ENCODE measurements around the gene SLN. TPM values are rescaled to one million over a fixed set of nuclear protein-coding genes. Genes with fewer than 3 reads are reported as not detected.

The SLN gene
- total and polyA plus RNA-seq, 9 of the 15 experiments (the other 6 are each of a cell fraction or from before 2014, with no cell fraction given), result not detected

GRCh38 chr11:107676336-107677057 lies 35.4 kb downstream of the SLN start:
- BruUV-seq (replicated peaks), result no TSS peak
- H3K9me1 ChIP-seq (ENCODE audit: control insufficient read depth, insufficient read depth, low read length), result no peaks in the 10 kb centered on the region
- peaks cover 8 to 26% of the 10 kb centered on the region in 2 experiments; a peak in 4 of 5 replicates for H3K27me3 ChIP-seq (ENCODE audit: control insufficient read depth in 2 of 2, insufficient read depth in 2 of 2, low read length in 2 of 2)
- H3K4me3 ChIP-seq, result no peak overlapping the region
- no peak overlapping the region for H3K9ac ChIP-seq (ENCODE audit: insufficient read depth in 1 of 2, low read depth in 2 of 2, low read length in 2 of 2)
- FAIRE-seq (no peak), ATAC-seq (no peak), DNase-seq (ENCODE audit: extremely low read depth in 1 of 4, low spot score in 3 of 4) (no peak)
- no peaks in the 10 kb centered on the region for H3K79me2 ChIP-seq (ENCODE audit: control insufficient read depth, insufficient read depth, low read length)
- H3K4me2 ChIP-seq (ENCODE audit: insufficient read depth, low read length), result no peak overlapping the region
- H2AFZ ChIP-seq (ENCODE audit: low read depth, low read length), result no peak overlapping the region
- H3K36me3 ChIP-seq (ENCODE audit: control insufficient read depth, insufficient read depth, low read length), result no peaks in the 10 kb centered on the region
- ChIA-PET CTCF (ENCODE audit: low intra/inter-chr PET ratio) (no interaction called here), POLR2A (interaction anchor here (0.8 kb wide), 1 partner anchor 1420 kb away, joined by 3 read pairs; no protein-coding TSS in a partner anchor)
- H4K20me1 ChIP-seq (replicated peaks; ENCODE audit: control insufficient read depth, insufficient read depth, low read length), result no peaks in the 10 kb centered on the region
- WGBS (ENCODE audit: insufficient coverage, low coverage, missing lambda C conversion rate), result 0% methylated on average over 8 of the region's 8 CpGs
- intact Hi-C loops (cut with micrococcal nuclease) (no loop called here), in situ Hi-C loops (cut with MboI) (no loop called here)
- H3K9me3 ChIP-seq (replicated peaks; ENCODE audit: control insufficient read depth, insufficient read depth, low read depth, low read length), result no peaks in the 10 kb centered on the region
- H3K27ac ChIP-seq (ENCODE audit: extremely low read depth, low read depth, low read length), result no peak overlapping the region
- no peaks in the 10 kb centered on the region; a peak in 1 of 5 replicates for H3K4me1 ChIP-seq (replicated peaks in 1 of 2; ENCODE audit: control insufficient read depth in 2 of 2, insufficient read depth in 2 of 2, low read length in 2 of 2)
- TF ChIP-seq PHF21A (IDR thresholded peaks at IDR 0.05; ENCODE audit: borderline replicate concordance, low read depth) (no peak), ZNF23 (CRISPR knock-in tag; IDR thresholded peaks at IDR 0.05) (no peak), THAP7 (CRISPR knock-in tag; IDR thresholded peaks at IDR 0.05) (no peak), TBP (optimal IDR thresholded peaks at IDR 0.05; ENCODE audit: low read depth, low read length) (no peak), NUFIP1 (IDR thresholded peaks at IDR 0.05; ENCODE audit: partially characterized antibody) (no peak), ZFX (CRISPR knock-in tag; IDR thresholded peaks at IDR 0.05) (no peak), GABPB1 (CRISPR knock-in tag; IDR thresholded peaks at IDR 0.05) (no peak), PHF20 (IDR thresholded peaks at IDR 0.05; ENCODE audit: partially characterized antibody) (no peak), POLR3G (IDR thresholded peaks at IDR 0.05; ENCODE audit: extremely low read depth, insufficient read length, insufficient replicate concordance) (no peak), BDP1 (IDR thresholded peaks at IDR 0.05; ENCODE audit: insufficient read depth, insufficient read length) (no peak), POLR2A (conservative IDR thresholded peaks at IDR 0.05) (no peak), TCF15 (CRISPR knock-in tag; IDR thresholded peaks at IDR 0.05) (no peak), ATF4 (CRISPR knock-in tag; IDR thresholded peaks at IDR 0.05) (no peak), ZSCAN29 (IDR thresholded peaks at IDR 0.05) (no peak), ILF3 (IDR thresholded peaks at IDR 0.05; ENCODE audit: borderline replicate concordance) (no peak), CEBPZ (IDR thresholded peaks at IDR 0.05; ENCODE audit: borderline replicate concordance, low read depth, low read length) (no peak), NBN (IDR thresholded peaks at IDR 0.05; ENCODE audit: low read depth) (no peak)
